HG03442 (cell line): ENCODE data around the gene KCNS3.

ENCODE experiments used
- ATAC-seq: cut with Tn5 transposase; IDR thresholded peaks from one replicate; pipeline ENCODE4 v1.9.1; 2021; ENCODE audit warnings: mild to moderate bottlenecking, moderate library complexity; ENCODE audit not compliant: unreplicated experiment

KCNS3 gene, protein sequence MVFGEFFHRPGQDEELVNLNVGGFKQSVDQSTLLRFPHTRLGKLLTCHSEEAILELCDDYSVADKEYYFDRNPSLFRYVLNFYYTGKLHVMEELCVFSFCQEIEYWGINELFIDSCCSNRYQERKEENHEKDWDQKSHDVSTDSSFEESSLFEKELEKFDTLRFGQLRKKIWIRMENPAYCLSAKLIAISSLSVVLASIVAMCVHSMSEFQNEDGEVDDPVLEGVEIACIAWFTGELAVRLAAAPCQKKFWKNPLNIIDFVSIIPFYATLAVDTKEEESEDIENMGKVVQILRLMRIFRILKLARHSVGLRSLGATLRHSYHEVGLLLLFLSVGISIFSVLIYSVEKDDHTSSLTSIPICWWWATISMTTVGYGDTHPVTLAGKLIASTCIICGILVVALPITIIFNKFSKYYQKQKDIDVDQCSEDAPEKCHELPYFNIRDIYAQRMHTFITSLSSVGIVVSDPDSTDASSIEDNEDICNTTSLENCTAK

DNA sequence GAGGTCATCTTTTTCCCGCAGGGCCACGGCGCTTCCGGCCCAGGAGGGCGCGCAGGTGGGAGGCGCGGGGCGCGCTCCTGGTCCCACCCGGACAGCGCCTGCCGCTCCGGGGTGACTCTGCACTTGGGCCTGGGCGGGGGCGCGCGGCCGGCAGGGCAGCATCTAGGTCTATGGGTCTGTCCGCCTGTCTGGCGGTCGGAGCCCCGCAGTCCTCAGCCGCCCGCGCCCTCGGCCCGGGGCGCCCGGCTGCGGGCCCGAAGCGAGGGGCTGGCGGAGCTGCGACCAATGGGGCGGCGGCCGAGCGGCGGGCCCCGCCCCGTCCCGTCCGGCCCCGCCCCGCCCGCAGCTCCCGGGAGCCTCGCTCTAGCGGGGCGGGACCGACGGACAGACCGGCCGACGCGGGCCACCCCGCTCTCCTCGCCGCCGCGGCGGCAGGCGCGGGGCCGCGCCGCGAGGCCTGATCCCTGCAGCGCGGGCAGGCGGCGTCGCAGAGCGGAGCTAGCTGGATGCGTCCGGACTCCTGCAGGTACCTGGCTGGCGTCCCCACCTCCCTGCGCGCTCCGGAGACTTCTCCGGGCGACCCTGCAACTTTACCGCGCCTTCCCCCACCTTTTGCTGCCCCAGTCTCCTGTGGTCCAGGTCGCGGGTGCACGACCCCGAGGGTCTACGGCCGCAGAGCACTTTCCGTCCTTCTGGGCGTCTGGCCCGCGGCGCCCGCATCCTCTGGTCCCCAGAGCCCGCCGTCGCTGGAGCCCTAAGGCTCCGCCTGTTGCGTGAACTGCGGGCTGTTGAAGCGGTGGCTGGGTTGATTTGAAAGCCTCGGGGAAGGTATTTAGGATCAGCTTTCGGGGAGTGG, at the start of gene KCNS3:
TSS of gene KCNS3 (plus strand) at position 387 of the 856 bp plus-strand sequence. CDS start 52,342 bp downstream, outside the sequence.
- ATAC-seq = peak; percentile 79

DNA sequence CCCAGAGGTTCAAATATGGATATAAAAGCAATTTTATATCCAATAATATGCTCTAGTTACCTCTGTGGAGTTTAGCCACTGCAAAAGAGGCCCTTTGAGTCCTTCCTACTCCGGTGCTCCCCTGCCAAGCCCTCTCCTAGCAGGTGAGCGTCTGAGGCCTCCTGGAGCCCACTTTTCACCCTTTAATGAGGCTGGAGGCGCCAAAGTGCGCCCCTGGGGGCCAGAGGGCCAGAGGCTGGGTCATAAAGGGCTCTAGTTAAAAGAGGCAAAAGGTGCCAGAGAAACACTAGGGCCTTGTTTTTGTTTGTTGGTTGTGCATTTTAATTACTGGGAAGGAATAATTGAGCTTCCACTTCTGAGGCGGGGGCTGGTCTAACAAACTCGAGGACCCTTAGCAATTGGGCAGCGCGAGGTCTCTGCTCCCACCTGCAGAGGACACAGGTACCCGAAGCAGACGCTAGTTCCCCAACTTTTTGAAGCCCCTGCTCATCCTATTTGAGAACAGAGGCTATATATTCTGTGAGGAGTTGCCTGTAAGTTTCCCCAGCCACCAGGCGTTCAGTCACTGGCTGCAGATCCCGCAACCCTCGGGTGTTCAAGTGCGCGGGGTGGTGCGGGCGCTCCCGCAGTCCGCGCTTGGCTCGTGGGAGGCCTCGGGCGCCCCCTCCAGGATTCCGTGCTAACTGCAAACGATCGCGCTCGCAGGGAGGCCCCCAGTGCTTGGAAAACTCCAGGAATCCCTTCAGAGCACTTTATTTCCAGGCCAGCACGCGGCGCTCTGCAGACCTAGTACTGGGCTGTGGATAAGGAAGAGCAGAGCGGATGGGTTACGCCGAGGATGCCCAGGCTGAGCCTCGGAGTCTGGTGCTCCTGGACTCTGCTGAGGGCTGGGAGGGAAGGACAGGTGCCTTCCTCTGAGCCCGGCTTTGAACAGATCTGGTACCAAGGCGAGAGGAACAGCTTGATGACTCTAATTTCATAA, 48.1 kb upstream of the KCNS3 start:
- ATAC-seq = peak; percentile 85

DNA sequence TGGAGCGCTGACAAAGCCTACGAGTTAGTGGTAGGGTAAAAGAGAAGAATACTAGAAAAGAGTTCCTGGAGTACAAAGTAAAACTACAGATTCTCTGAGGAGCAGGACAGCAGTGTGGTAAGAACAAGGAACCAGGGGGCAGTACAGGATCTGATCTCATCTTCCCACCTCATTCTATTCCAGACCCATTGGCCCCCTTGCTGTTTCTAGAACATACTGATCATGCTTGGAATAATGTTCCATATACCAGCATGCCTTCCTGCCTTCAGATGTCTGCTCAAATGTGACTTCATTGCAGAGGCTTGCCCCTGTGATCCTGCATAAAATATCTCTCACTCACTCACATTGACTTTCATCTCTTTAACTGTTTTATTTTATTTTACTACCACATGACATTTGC, 43.0 kb upstream of the KCNS3 start:
- no peak for ATAC-seq

DNA sequence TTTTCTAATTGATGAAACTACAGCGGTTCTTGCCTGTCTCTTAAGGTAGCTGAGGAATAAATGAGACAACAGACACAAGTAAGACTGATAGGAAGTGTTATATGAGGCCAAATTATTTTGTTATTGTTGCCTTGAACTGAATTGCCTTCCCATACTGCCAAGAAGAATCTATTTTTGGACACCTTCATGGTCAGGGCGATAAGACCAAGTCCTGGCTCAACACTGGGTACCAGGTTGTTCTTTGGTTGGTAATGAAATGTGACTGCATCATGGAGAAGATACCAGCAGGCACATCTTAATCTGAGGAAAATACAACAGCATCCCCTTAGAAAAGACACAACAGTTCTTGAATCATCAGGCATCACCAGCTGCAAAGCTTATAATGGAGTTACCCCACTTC, 38.5 kb upstream of the KCNS3 start:
- no peak for ATAC-seq

DNA sequence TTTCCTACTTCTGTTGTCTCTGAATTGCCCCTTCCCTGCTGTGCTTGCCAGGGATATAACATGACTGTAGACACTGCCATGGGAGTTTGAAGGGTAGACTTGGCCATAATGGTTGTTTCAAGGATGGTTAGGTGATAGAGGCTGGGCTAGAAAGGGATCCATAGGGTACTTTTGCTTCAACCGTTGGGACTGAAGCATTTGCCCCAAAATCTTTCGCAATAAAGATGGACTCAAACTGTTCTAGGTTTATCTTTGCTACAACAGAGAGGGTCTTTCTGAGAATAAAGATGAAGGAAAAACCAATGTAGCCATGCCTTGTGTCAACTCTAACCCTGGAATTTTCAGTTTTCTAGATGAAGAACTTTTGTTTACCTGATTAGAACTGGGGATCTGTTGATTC, 35.0 kb upstream of the KCNS3 start:
- ATAC-seq = no peak

DNA sequence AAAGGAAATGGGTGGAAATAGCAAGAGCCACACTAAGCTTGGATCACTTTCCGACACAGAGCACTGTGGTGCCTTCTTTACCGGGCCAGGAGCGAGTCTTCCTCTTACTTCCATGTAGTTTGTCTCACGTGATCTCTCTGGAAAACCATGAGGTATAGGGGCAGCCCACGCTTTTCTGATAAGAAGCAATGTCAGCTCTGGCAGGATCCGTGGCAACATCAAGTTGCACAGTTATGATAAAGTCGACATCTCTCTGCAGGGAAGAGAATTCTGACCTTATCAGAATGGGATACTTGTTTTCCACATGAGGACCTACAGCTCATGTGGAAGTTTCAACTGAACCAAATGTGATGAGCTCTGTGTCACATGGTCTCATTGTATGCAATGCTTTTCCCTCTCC, 32.7 kb upstream of the KCNS3 start:
- no peak for ATAC-seq

DNA sequence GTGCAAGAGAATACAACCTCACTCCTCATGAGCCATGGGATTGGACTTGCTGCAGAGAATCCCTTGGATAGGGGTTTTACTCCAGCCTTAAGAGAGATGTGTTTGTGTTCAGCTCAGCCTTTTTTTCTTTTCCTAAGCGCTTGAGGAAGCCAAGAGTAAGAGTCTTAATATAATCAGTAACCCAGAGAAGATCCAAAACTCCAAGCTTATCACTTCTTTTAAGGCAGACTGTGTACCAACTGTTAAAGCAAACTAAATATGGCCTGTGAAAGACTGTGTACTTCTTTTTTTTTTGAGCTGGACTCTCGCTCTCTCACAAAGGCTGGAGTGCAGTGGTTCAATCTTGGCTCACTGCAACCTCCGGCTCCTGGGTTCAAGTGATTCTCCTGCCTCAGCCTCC, 31.8 kb upstream of the KCNS3 start:
- ATAC-seq = no peak

DNA sequence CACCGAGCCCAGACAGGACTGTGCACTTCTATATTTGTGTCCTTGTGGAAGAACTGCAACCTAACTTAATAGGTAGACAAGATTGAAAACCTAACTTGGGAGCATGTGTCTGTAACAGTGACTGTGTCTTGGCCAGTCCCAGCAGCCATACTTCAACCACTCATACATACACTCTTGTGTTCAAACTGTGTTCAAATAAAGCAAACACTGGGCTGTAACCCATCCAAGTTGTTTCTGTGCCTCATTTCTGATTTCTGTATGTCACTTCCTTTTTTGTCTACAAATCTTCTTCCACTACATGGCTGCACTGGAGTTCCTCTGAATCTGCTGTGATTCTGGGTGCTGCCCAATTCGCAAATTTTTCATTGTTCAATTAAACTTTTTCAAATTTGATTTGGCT, 31.2 kb upstream of the KCNS3 start:
- ATAC-seq = no peak

DNA sequence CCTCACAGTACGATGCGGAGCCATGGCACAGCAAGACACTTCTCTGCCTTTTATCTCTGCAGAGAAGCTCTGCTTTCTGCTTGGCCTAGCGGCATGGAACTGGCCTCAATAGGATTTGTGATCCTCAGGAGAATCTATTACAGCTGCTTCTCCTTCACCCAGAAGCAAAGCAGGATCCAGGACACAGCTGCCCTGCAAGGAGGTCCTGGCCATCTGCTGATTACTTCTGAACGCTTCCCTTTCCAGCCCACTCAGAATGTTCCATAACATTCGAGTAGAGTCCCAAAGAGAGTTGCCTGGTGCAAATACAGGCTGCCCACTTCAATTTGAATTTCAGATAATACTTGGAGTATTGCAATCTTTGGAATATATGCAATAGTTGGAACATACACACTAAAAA, 29.2 kb upstream of the KCNS3 start:
- no peak for ATAC-seq

DNA sequence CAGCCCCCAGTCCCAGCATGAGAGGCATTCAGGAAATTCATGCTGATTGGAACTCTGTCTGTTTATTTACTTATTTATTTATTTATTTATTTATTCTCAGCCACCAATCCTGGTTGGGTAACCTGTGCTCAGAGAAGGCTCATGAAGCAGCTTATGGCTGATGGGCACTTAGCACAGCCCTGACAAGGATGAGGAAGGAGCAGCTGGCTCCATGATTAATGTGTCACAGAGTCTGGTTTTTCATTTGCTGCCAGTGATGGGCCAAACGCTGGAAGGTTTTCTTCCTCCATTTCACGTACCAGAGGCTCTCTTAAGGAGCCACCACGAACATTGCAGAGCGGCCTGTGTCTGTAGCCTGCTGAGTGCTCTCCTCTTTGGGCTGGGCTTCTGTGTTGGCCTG, 28.3 kb upstream of the KCNS3 start:
- ATAC-seq = no peak

DNA sequence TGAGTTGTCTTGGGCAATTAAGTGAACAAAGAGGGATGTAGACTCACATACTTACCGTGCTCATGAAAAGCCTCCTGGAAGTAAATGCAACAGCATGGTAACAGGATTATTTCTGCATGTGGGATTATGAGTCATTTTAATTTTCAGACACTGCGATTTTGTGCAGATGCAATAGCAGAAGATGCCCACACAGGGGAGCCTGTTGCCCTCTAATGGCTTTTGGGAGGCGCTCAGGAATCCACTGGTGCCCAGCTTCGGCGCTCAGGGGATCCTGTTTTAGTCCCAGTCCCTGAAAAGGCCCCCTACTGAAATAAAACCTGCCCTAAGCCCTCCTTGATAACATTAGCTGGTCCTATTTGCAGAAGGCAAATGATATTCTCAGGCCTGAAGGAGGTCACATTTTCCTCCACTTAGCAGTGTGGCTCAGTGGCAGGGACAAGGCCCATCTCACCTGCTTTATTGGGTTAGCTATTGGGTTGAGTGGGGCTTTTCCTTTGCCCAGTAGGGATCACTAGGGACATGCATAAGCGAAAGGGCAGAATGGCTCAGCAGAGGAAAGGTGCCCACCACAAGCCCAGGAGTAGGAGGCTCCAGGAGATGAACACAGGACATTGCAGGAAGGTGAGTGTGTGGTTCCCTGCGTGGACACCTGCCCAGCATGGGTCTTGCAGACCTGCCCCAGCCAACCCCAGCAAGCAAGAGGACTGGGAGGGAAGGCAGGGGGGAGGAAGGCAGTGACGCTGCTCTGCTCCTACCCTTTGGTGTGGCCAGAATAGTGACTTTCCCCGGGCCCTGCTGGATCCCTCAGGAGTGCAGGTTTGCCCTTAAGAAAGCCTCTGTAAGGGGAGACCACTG, 26.5 kb upstream of the KCNS3 start:
- peak; percentile 91 for ATAC-seq

DNA sequence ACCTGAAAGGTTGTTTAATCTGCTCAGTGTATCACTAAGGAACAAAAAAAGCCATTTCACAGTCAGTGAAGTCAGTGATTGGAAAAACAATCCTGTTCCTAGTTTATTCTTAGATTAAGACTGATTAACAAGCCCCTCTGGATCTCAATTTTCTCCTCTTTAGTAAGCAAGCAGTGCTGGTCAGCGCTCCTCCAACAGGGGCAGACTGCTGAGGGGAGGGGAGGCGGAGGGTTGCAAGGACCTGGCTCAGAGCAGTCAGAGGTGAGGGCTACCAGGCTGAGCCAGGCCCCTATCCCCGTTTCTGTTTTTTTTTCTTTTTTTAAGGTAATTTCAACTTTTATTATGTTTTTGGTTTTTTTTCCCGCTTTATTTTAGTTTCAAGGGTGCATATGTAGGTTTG, 24.7 kb upstream of the KCNS3 start:
- no peak for ATAC-seq

DNA sequence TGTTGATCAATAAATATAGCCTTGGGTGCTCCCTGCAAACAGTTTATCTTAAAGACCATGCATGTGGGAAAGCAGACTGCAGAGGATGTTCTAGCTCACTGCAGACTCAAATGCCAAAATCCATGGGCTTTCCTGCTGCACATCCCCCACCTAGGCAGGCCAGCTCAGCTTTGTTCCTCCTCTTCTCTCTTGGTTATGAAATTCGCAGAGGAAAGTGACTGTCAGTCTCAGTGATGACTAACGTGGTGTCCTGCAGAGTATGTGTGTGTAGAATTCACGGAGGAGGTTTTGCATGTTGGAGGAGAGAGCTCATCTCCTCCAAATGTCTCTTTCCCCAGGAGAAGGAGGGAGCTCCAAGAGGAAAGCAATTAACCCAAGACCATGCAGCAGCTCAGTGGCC, 21.4 kb upstream of the KCNS3 start:
- ATAC-seq = no peak

DNA sequence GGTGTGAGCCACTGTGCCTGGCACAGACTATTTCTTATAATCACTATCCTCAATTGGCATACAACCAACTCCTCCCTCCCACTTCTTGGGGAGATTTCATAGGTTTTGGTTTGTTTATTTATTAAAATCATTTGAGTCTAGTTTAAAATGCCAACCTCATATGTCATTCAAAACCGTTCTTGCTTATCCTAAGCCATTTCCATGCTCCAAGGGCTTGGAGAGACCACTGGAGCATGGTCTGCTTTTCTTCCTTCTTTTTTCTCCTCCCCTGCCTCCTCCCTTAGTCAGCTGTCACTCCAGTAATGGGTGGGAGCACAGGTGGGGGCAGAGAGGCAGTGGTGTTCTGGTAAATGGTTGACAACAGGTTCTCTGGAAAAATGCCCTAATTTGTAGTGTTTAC, 20.4 kb upstream of the KCNS3 start:
- no peak for ATAC-seq

DNA sequence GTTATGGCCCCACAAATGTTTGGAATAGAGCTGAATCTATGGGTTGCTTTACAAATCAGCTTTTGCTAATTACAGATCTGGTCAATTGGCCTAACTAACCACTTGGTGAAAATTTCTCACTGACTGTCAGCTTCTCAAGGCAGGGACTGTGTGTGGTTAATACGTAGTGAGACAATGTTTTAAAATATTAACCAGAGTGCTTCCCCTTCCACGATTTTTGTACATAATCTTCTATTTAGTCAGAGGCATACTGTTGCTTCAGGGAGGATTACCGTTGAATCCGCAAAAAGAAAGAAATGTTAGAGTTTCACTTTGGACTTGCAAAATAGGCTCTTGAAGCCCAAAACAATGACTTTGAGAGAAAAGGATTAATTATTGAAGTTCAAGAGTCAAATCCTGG, 14.9 kb upstream of the KCNS3 start:
- no peak for ATAC-seq

DNA sequence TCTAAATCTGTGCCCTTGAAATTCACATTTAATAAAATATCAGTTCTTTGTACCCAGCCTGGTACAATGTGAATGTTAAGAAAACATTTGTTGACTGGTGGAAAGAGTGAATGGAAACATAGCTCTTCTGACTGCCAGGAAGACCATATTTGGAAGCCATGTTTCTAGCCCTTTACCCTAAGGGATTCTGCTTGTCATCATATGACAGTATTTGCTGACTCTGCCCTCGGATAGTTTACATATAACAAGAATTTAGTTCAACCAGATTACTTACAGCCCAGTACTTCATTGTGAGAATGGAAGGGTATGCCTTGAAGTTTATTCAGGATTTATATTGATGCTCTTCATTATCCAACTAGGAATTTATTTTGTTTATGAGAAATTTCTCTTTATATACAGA, 13.8 kb upstream of the KCNS3 start:
- ATAC-seq = no peak

DNA sequence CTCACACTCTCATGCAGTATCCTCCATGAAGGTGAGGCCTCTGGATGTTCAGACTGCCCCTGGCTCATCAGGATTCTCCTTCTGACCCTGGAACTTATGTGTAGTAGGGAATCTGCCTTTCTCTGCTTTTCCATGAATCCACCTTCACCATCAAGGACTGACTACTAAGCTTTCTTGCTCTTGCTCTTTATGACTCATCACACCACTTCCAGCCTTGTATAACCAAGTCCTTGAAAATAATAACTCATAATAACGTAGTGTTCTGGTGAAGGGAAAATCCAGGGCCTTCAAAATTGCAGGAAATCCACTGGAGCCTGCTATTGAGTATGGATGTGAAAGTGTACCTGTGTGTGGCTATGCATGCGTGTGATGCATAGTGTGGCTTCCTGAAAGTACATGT, 11.3 kb upstream of the KCNS3 start:
- ATAC-seq = no peak

DNA sequence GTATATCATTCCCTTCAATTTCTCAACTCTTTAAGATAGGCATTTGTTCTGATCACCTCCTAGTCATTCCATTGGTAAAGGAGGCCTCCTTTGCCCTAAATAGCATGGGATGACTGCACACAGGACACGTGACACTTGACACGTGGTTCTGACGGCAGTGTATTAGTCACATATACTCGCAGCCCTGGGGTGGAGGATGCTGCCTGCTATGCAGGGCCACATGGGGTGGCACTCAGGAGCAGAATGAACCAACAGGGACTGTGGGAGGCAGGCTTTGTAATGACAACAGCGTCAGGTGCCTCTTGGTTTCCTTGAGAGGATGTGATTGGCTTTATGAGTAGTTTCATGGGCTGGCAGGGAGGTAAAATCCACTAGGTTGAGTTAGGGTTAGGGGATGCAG, 9.3 kb upstream of the KCNS3 start:
- peak; percentile 61 for ATAC-seq

DNA sequence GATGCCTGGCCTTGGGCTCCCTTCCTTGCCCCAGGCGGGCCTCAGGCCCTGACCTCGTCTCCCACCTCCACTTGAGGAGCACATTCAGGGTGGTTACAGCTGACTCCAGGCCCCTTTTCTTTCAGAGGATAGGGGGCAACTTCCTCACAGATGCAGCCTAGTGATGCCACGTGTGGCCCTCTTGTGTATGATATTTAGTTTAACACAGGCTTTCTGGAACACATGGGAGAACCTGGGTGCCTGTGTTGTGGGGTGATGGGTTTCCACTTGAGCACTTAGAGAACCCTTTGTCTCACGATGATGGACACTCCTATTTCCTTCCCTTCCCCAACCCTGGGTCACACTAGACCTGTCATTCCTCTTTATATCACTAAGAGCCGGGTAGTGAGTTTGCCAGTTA, 6.8 kb upstream of the KCNS3 start:
- no peak for ATAC-seq

DNA sequence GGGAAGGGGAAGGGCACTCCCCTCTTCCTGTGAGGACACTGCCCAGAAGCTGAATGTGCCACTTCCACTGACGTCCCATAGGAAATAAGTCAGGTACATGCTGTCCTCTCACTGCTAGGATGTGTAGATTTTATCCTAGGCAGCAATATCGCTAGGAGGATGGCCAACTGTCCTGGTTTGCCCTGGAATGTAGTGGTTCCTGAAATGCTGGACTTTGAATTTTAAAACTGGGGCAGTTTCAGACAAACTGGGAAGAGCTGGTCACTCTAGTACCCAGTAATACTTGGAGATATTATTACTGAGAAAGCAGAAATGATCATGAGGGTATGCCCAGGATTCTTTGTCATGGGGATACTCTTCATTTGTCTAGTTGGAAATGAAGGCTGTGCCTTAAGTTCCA, 5.4 kb upstream of the KCNS3 start:
- no peak for ATAC-seq
